Myometrial cell (primary cell): ENCODE measurements around the gene IFT52. TPM values are rescaled to one million over a fixed set of nuclear protein-coding genes. Genes with fewer than 3 reads are reported as not detected.

ENCODE experiments used
- total RNA-seq: library from RNA; depleted of rRNA; stranded (reverse); fragments of >200 nt; gene quantifications from 2 replicates; pipeline ENCODE4 v1.2.3, GENCODE V29; 2015

Gene IFT52, protein sequence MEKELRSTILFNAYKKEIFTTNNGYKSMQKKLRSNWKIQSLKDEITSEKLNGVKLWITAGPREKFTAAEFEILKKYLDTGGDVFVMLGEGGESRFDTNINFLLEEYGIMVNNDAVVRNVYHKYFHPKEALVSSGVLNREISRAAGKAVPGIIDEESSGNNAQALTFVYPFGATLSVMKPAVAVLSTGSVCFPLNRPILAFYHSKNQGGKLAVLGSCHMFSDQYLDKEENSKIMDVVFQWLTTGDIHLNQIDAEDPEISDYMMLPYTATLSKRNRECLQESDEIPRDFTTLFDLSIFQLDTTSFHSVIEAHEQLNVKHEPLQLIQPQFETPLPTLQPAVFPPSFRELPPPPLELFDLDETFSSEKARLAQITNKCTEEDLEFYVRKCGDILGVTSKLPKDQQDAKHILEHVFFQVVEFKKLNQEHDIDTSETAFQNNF
- 31.0 and 31.7 TPM in 2 replicates for total RNA-seq

DNA sequence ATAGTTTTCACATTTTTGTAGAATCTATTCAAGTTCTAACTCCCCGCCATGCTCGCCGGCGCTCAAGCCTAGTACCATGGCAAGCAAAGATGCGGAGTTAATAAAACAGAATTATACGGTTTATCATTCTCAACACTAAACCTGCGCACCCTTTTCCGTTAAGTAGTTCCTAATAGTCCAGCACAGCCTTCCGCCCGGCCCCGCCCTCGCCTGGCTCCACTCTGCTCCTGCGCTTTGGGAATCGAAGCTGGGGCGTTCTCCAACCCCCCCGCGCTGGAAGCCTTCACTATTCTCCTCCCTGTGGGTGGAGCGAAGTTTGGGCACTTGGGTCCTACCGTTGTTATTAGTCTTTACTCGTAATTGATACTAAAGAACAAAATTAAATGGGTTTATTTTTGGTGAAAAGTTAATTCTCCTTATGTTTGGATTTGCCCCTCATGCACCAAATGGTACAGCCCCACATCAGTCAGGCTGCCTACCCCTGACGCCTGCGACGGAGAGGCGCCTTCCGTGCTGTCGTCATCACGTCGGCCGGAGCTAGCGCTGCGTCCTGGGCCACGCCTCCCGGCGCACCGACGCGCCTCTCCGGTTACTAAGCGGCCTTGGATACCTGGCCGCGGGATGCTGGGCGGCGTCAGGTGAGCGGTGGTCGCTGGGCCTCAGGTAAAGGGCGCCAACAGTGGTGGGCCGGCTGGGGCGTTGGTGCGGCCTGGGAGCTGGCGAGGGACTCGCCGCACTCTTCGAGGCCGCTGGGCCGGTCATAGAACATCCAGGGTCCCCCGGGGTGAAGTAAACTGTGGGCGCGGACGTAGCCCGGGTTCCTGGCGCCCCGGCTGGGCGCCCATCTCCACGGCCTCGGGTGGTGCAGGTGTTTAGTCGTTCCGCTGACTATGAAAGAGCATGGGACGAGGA lies at the start of gene IFT52:
TSS of gene IFT52 (plus strand) at position 546 of the 912 bp plus-strand sequence. CDS start 3,762 bp downstream, outside the sequence.

DNA sequence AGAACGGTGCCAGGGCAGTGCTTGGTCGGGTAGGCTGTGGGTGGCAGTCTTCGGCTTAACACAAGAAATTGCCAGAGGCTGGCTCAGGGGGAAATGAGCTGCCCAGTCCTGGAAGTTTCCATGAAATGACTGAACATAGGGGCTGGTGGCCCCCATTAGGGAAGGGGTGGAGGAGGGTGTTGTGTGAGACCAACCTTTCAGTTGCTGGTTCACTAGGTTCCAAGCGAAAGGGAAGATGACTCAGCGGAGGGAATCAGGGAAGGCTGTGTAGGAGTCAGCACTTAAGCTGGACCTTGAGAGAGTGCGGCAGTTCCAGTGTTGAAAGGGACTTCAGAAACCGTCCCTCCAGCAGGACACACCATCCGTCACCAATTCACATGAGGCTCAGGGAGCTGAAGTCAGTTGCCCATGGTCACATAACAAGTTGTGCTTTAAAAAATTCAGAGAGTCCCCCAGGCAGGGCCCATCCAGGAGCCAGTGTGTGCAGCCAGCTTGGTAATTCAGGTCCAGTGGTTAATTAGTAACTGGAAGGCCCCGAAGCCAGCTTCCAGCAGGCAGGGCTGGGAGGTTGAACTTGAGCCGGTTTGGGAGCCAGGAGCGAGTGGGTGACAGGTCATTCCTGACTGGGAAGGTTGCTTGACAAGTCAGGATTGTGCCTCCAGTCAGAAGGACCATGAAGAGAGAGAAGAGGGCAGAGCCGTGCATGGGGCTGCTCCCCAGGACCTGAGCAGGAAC lies 32.2 kb upstream of the IFT52 start, which contains the start of gene SGK2:
TSS of gene SGK2 (plus strand) at position 616 of the 735 bp plus-strand sequence. CDS start 7,469 bp downstream, outside the sequence.

DNA sequence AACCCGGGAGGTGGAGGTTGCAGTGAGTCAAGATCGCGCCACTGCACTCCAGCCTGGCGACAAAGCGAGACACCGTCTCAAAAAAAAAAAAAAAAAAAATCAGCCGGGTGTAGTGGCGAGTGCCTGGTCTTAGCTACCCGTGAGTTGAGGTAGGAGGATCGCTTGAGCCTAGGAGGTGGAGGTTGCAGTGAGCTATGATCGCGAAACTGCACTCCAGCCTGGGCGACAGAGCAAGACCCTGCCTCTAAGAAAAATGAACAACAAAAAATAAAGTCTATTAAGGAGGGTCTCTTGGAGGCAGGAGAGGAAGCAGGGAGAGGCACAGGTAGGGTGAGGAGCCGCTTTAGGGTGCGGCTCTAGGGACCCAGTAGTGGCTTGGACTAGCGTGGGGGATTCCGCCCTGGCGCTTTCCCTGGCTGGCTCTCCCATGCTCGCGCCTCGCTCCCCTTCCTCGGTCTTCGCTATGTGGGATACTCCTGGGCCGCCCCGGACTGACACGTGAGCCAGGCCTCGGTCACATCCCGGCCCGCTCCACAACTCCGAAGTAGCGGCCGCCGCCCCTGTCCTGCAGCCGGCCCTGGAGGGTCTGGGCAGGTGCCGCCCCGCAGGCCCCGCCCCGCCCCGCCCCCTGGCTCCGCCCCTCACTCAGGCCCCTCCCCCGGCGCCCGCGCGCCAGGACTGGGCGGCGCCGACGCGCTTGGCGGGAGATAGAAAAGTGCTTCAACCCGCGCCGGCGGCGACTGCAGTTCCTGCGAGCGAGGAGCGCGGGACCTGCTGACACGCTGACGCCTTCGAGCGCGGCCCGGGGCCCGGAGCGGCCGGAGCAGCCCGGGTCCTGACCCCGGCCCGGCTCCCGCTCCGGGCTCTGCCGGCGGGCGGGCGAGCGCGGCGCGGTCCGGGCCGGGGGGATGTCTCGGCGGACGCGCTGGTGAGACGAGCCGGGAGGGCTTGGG lies 75.9 kb downstream of the IFT52 start, which contains the start of gene MYBL2:
TSS of gene MYBL2 (plus strand) at position 739 of the 953 bp plus-strand sequence. CDS start at position 909, 170 bp downstream.

Other genes starting within 250 kb of the IFT52 start
- 36.6 and 40.9 TPM in 2 replicates for gene SRSF6, start 133.0 kb upstream of the IFT52 start, total RNA-seq
- gene L3MBTL1, start 83.2 kb upstream of the IFT52 start, total RNA-seq = 2.9 and 6.6 TPM in 2 replicates
- gene SGK2, start 31.9 kb upstream of the IFT52 start, total RNA-seq = 0.18 TPM in 1 of 2 replicates, not detected in the other
- gene MYBL2, start 76.2 kb downstream of the IFT52 start, total RNA-seq = 36.9 and 38.9 TPM in 2 replicates
- gene GTSF1L, start 136.1 kb downstream of the IFT52 start, total RNA-seq = not detected in 2 replicates